ENCODE results near the gene CYB5D1.
A peak's percentile ranks its signal among the peaks of the same experiment; 100 is the strongest.

Gene CYB5D1

DNA sequence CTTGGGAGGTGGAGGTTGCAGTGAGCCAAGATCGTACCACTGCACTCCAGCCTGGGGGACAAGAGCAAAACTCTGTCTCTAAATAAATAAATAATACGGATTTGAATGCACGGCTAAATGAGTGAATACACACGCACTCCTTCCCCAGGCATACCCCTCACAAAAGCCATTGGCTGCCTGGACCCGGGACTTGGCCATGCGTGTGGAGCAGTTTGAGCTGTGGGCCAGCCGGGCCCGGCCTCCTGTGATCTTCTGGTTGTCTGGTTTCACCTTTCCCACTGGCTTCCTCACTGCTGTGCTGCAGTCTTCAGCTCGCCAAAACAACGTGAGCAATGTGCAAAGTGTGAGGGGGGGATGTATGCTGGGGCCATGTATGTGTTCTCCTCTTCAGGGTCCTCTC, 25.4 kb upstream of the CYB5D1 start:
- Histone ChIP-seq H2AFZ (ENCODE audit: low read depth, low read length) (no peak overlapping the region), H3K9ac (ENCODE audit: low read length) (no peak overlapping the region), H2BK15ac (ENCODE audit: low read depth, poor library complexity, severe bottlenecking) (no peak overlapping the region), H4K91ac (ENCODE audit: low read length) (no peak overlapping the region), H3K14ac (ENCODE audit: low read length in 2 of 2) (no peak overlapping the region), H2BK5ac (ENCODE audit: low read depth, low read length, poor library complexity, severe bottlenecking) (no peak overlapping the region), H3K23ac (ENCODE audit: low read length in 2 of 2) (no peak overlapping the region), H3K4me3 (ENCODE audit: insufficient read depth in 1 of 2, low read depth in 1 of 2, low read length in 2 of 2) (no peak overlapping the region), H3K4me1 (ENCODE audit: control insufficient read depth, insufficient read depth, low read depth, low read length) (peaks cover 19% of the 10 kb centered on the region), H2BK120ac (ENCODE audit: low read depth, low read length) (no peak overlapping the region), H3K4ac (ENCODE audit: low read depth in 1 of 2, low read length in 2 of 2) (no peak overlapping the region), H4K8ac (ENCODE audit: low read length) (no peak overlapping the region), H3K9me3 (ENCODE audit: control insufficient read depth, low read length) (no peaks in the 10 kb centered on the region), H3K18ac (ENCODE audit: low read depth in 1 of 2, low read length in 2 of 2) (no peak overlapping the region), H3K4me2 (ENCODE audit: low read length, poor library complexity, severe bottlenecking) (no peak overlapping the region), H3K27me3 (ENCODE audit: control insufficient read depth in 1 of 2, insufficient read depth in 1 of 2, low read length in 2 of 2) (peaks cover 22 to 27% of the 10 kb centered on the region in 2 experiments), H3K36me3 (ENCODE audit: control insufficient read depth in 1 of 2, insufficient read depth in 2 of 2, low read depth in 1 of 2, low read length in 2 of 2) (no peaks in the 10 kb centered on the region), H3K79me1 (replicated peaks; ENCODE audit: low read length, poor library complexity, severe bottlenecking) (peaks cover 3% of the 10 kb centered on the region), H2AK5ac (ENCODE audit: low read length, severe bottlenecking) (no peak overlapping the region), H3K27ac (ENCODE audit: low read length, poor library complexity, severe bottlenecking) (no peak overlapping the region), H2BK12ac (ENCODE audit: low read length in 2 of 2) (no peak overlapping the region)
- DNase-seq = no peak
- 85% methylated on average over 8 of the region's 10 CpGs for WGBS

DNA sequence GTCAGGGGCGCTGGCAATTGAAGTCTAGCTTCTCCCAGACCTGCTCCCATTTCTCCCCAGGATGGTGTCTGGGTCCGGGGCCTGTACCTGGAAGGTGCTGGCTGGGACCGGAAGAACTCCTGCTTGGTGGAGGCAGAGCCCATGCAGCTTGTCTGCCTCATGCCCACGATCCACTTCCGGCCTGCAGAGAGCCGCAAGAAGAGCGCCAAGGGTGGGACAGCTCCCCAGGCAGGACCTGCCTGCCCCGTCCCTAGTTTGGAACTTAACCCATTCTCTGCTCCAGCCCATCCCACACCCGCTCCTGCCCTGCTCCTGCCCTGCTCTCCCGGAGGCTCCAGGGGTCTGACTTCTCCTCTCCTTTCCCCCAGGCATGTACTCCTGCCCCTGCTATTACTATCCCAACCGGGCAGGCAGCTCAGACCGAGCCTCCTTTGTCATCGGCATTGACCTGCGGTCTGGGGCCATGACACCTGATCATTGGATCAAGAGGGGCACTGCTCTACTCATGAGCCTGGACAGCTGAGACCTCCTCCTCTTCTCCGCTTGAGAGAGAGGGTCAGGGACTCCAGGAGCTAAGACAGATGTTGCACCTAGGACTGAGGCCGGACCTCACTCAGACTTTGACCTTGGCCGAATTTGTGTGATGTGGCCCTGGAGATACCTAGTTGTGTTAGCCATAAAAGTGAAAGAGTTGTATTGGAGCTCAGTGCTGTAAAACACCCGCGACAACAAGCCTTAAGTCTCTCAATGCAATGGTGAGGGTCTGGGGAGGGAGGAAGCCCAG, 24.6 kb upstream of the CYB5D1 start:
- Histone ChIP-seq H2AFZ (ENCODE audit: low read depth, low read length) (no peak overlapping the region), H2BK15ac (ENCODE audit: low read depth, poor library complexity, severe bottlenecking) (no peak overlapping the region), H2AK5ac (ENCODE audit: low read length, severe bottlenecking) (no peak overlapping the region), H3K9ac (ENCODE audit: low read length) (peak overlapping the region; percentile 98), H3K79me1 (replicated peaks; ENCODE audit: low read length, poor library complexity, severe bottlenecking) (peaks cover 3% of the 10 kb centered on the region), H3K27me3 (ENCODE audit: control insufficient read depth in 1 of 2, insufficient read depth in 1 of 2, low read length in 2 of 2) (peaks cover 19 to 27% of the 10 kb centered on the region in 2 experiments), H2BK5ac (ENCODE audit: low read depth, low read length, poor library complexity, severe bottlenecking) (no peak overlapping the region), H3K27ac (ENCODE audit: low read length, poor library complexity, severe bottlenecking) (no peak overlapping the region), H3K18ac (ENCODE audit: low read depth in 1 of 2, low read length in 2 of 2) (peak overlapping the region in 1 of 2 experiments; percentile 79), H3K23ac (ENCODE audit: low read length in 2 of 2) (peak overlapping the region in 1 of 2 experiments; percentile 28), H3K9me3 (ENCODE audit: control insufficient read depth, low read length) (no peaks in the 10 kb centered on the region), H3K4ac (ENCODE audit: low read depth in 1 of 2, low read length in 2 of 2) (peak overlapping the region in 1 of 2 experiments; percentile 6), H2BK120ac (ENCODE audit: low read depth, low read length) (no peak overlapping the region), H3K14ac (ENCODE audit: low read length in 2 of 2) (no peak overlapping the region), H3K4me2 (ENCODE audit: low read length, poor library complexity, severe bottlenecking) (peak overlapping the region; percentile 55), H3K36me3 (ENCODE audit: control insufficient read depth in 1 of 2, insufficient read depth in 2 of 2, low read depth in 1 of 2, low read length in 2 of 2) (no peaks in the 10 kb centered on the region), H4K8ac (ENCODE audit: low read length) (no peak overlapping the region), H3K4me3 (ENCODE audit: insufficient read depth in 1 of 2, low read depth in 1 of 2, low read length in 2 of 2) (peak overlapping the region in 1 of 2 experiments; percentile 97), H2BK12ac (ENCODE audit: low read length in 2 of 2) (peak overlapping the region; percentile 43 to 49), H3K4me1 (ENCODE audit: control insufficient read depth, insufficient read depth, low read depth, low read length) (peaks cover 19% of the 10 kb centered on the region), H4K91ac (ENCODE audit: low read length) (no peak overlapping the region)
- DNase-seq = no peak
- WGBS = 61% methylated on average over 19 of the region's 19 CpGs

DNA sequence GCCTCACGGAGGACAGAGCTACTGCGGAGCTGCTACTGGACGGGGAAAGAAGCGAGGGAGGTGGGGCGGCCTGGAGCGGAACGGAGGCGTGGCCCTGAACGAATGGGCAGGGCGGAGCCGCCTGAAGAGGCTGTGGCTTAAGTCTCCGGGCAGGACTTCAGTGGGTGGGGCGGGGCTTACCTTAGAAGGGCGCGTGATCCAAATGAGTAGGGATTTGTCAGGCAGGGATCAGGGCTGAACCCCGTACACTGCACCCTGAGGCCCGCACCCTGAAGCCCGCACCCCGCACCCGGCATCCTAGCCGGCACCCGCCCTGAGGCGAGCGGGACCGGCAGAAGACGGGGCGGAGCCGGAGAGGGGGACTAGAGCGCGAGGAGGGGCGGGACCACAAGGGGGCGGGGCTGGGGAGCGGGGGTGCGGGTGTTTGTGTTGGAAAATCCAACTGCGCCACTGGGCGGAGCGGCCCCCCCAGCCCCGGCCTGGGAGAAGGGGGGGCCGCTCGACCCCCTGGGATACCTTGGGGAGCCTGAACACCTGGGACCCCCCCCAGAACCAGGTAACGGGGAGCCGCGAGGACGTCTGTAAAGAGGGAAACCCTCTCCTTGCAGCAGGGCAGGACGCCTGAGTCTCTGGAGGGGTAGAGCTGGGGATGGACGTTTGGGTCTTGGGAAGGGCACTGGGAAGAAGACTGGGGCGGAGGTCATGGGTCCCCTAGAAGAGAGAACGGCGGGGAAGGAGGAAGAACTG, 23.8 kb upstream of the CYB5D1 start, which contains the start of gene KDM6B:
TSS of gene KDM6B (plus strand) at position 423 of the 747 bp plus-strand sequence. CDS start 11,338 bp downstream, outside the sequence.
- Histone ChIP-seq H2AFZ (ENCODE audit: low read depth, low read length) (peak within 1 kb of the TSS; percentile 90), H2BK12ac (ENCODE audit: low read length in 2 of 2) (peak within 1 kb of the TSS; percentile 43 to 84), H2BK5ac (ENCODE audit: low read depth, low read length, poor library complexity, severe bottlenecking) (peak within 1 kb of the TSS; percentile 19), H4K8ac (ENCODE audit: low read length) (peak within 1 kb of the TSS; percentile 27), H3K9me3 (ENCODE audit: control insufficient read depth, low read length) (no peaks in the 10 kb centered on the region), H3K23ac (ENCODE audit: low read length in 2 of 2) (peak within 1 kb of the TSS in 1 of 2 experiments; percentile 28), H3K27me3 (ENCODE audit: control insufficient read depth in 1 of 2, insufficient read depth in 1 of 2, low read length in 2 of 2) (peaks cover 19 to 27% of the 10 kb centered on the region in 2 experiments), H3K4ac (ENCODE audit: low read depth in 1 of 2, low read length in 2 of 2) (peak within 1 kb of the TSS; percentile 68), H3K4me2 (ENCODE audit: low read length, poor library complexity, severe bottlenecking) (peak within 1 kb of the TSS; percentile 99), H3K4me1 (ENCODE audit: control insufficient read depth, insufficient read depth, low read depth, low read length) (peaks cover 25% of the 10 kb centered on the region), H4K91ac (ENCODE audit: low read length) (peak within 1 kb of the TSS; percentile 3), H3K18ac (ENCODE audit: low read depth in 1 of 2, low read length in 2 of 2) (peak within 1 kb of the TSS; percentile 58 to 86), H3K14ac (ENCODE audit: low read length in 2 of 2) (peak within 1 kb of the TSS in 1 of 2 experiments; percentile 2), H3K4me3 (ENCODE audit: insufficient read depth in 1 of 2, low read depth in 1 of 2, low read length in 2 of 2) (peak within 1 kb of the TSS; percentile 73 to 97), H3K27ac (ENCODE audit: low read length, poor library complexity, severe bottlenecking) (peak within 1 kb of the TSS; percentile 73), H2BK120ac (ENCODE audit: low read depth, low read length) (peak within 1 kb of the TSS; percentile 74), H3K9ac (ENCODE audit: low read length) (peak within 1 kb of the TSS; percentile 98), H2AK5ac (ENCODE audit: low read length, severe bottlenecking) (no peak within 1 kb of the TSS), H3K36me3 (ENCODE audit: control insufficient read depth in 1 of 2, insufficient read depth in 2 of 2, low read depth in 1 of 2, low read length in 2 of 2) (no peaks in the 10 kb centered on the region), H2BK15ac (ENCODE audit: low read depth, poor library complexity, severe bottlenecking) (peak within 1 kb of the TSS; percentile 68), H3K79me1 (replicated peaks; ENCODE audit: low read length, poor library complexity, severe bottlenecking) (peaks cover 3% of the 10 kb centered on the region)
- DNase-seq = peak; percentile 95
- WGBS = under 1% methylated on average over 47 of the region's 49 CpGs

DNA sequence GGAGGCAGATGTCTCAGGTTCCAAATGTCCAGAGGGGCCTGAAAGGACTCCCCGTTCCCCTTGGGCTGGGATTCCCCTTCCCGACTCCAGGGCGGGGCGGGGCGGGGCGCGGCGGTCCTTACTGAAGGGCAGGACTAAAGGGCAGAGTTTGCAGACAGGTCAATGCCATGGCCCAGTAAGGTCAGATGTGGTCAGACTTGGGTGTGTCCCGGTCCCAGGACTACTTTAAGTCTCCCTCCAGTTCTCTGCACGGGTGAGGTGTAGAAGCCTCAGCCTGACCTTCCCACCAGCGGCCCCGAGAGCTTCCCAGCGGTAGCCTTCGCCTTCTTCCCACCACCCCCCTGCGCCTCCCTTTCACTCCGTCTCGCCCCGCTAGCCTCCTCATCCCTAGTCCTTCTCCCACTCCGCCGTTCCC, 23.3 kb upstream of the CYB5D1 start:
- Histone ChIP-seq H2AFZ (ENCODE audit: low read depth, low read length) (peak overlapping the region; percentile 20), H4K8ac (ENCODE audit: low read length) (peak overlapping the region; percentile 27), H2BK5ac (ENCODE audit: low read depth, low read length, poor library complexity, severe bottlenecking) (no peak overlapping the region), H3K14ac (ENCODE audit: low read length in 2 of 2) (peak overlapping the region in 1 of 2 experiments; percentile 2), H3K4ac (ENCODE audit: low read depth in 1 of 2, low read length in 2 of 2) (peak overlapping the region; percentile 40 to 68), H2BK120ac (ENCODE audit: low read depth, low read length) (no peak overlapping the region), H3K79me1 (replicated peaks; ENCODE audit: low read length, poor library complexity, severe bottlenecking) (peaks cover 6% of the 10 kb centered on the region), H3K9ac (ENCODE audit: low read length) (peak overlapping the region; percentile 98), H3K27ac (ENCODE audit: low read length, poor library complexity, severe bottlenecking) (no peak overlapping the region), H3K23ac (ENCODE audit: low read length in 2 of 2) (peak overlapping the region in 1 of 2 experiments; percentile 11), H3K4me1 (ENCODE audit: control insufficient read depth, insufficient read depth, low read depth, low read length) (peaks cover 30% of the 10 kb centered on the region), H2AK5ac (ENCODE audit: low read length, severe bottlenecking) (no peak overlapping the region), H4K91ac (ENCODE audit: low read length) (no peak overlapping the region), H3K4me2 (ENCODE audit: low read length, poor library complexity, severe bottlenecking) (peak overlapping the region; percentile 99), H3K9me3 (ENCODE audit: control insufficient read depth, low read length) (no peaks in the 10 kb centered on the region), H2BK15ac (ENCODE audit: low read depth, poor library complexity, severe bottlenecking) (peak overlapping the region; percentile 44), H3K18ac (ENCODE audit: low read depth in 1 of 2, low read length in 2 of 2) (peak overlapping the region; percentile 37 to 58), H2BK12ac (ENCODE audit: low read length in 2 of 2) (peak overlapping the region in 1 of 2 experiments; percentile 65), H3K36me3 (ENCODE audit: control insufficient read depth in 1 of 2, insufficient read depth in 2 of 2, low read depth in 1 of 2, low read length in 2 of 2) (no peaks in the 10 kb centered on the region), H3K4me3 (ENCODE audit: insufficient read depth in 1 of 2, low read depth in 1 of 2, low read length in 2 of 2) (peak overlapping the region; percentile 73 to 97), H3K27me3 (ENCODE audit: control insufficient read depth in 1 of 2, insufficient read depth in 1 of 2, low read length in 2 of 2) (peaks cover 19 to 27% of the 10 kb centered on the region in 2 experiments)
- 0% methylated on average over 15 of the region's 20 CpGs for WGBS
- peak; percentile 81 for DNase-seq
